OCI-M2 (cell line): ENCODE data around the gene CSRP1.
"Not testable (repeated sequence)": the region's sequence is repeated elsewhere in the genome, so short reads cannot be mapped to it uniquely, and the experiment has no call there.

Source experiments
- DNase-seq: peaks from one replicate; lab custom pipeline; 2025; ENCODE audit not compliant: unreplicated experiment; lab: John Stamatoyannopoulos, UW

CSRP1 gene

GRCh38 chr1:201506557-201507359 is at the start of gene CSRP1:
Gene CSRP1 (minus strand): TSS chr1:201507123. CDS start chr1:201496303, 10,820 bp downstream.
- DNase-seq, result no peak

DNA sequence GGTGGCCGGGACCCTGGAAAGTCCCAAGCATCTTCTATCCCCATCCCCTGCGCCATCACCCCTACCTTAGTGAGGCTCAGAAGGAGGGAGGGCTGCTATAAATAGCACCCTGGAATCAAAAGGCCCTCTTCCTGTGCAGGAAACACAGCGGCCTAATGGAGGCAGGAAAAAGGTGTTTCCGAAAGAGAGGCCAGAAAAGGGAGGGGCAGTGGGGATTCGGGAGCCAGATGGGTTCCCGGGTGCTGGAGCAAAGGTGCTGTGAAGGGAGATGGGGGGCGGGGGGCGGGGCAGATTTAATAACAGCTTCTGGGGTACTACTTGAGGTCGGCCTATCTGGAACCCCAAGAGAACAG is 48.6 kb upstream of the CSRP1 start:
- DNase-seq, result no peak

DNA sequence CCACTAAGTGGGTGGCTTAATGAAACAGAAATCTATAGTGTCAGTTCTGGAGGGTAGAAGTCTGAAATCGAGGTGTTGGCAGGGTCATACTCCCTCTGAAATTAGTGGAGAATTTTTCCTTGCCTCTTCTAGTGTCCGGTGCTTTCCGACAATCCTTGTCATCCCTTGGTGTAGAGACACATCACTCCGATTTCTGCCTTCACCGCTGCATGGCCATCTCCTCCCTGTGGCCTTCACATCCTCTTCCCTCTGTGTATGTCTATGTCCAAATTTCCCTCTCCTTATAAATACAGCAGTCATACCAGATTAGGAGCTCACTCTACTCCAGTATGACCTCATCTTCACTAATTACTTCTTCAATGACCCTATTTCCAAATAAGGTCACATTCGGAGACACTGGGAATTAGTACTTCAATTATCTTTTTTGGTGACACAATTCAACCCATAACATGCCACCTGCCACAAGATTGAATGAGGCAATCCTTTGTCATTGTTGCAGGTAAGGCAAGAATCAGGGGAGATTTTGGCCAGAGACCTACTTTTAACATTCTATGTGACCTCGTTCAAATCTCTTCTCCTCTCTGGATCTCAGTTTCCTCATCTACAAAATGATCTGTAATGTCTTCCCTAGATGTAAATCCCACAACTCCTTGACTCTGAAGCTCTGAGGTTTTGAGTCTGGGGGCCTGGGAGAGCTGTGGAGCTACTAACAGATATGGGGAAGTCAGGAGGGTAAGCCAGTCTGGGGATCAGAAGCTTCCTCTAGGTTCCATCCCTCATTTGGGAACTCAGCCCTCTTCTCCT is 48.1 kb upstream of the CSRP1 start:
- DNase-seq, result no peak

- no peak for DNase-seq
These were observed 47.3 kb upstream of the CSRP1 start for GRCh38 chr1:201554190-201554600.

DNA sequence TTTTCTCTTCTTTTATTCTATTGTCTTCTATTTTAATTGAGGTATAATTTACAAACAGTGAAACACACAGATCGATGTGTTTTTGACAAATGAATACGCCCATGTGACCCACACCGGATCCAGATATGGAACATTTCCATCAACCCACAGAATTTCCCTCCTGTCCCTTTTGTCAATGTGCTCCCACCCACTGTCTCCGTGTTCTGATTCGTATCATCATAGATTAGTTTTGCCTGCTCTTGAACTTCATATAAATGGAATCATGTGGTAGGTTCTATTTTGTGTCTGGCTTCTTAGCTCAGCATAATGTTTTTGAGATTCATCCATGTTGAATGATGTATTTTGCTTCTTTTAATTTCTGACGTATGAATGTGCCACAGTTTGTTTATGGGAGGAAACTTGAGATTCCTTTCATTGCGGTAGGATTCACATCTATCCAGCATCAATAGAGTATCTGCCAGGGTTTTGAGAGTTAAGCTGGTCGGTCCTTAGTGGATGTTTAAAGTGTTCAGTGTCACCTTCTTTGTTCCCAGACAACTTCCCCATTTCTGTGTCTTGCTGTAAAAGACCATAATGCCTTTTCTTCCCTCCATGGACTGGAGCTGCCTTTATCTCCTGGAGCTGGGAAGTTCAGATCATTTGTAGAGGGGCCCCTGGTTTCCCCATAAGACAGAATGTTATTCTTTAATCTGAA is 46.7 kb upstream of the CSRP1 start:
- no peak for DNase-seq

DNA sequence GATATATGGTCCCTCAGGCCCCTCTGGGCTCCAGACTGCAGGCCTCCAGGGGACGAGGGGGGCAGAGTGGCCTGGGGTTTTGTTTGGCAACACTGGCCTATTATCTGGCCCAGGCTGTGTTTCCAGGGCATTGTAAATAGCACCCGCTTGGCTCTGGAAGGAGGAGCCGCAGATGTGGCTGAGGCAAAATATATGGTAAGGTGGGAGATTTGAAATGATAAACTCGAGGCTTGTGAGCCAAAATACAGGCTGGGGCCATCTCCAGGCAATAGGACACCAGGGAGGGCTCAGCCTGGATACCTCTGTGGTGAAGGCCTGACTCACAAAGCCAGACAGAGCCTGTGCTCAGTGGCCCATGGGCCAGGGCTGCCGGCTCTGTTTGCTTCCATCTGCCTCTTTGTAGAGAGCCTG is 46.0 kb upstream of the CSRP1 start:
- no peak for DNase-seq

DNA sequence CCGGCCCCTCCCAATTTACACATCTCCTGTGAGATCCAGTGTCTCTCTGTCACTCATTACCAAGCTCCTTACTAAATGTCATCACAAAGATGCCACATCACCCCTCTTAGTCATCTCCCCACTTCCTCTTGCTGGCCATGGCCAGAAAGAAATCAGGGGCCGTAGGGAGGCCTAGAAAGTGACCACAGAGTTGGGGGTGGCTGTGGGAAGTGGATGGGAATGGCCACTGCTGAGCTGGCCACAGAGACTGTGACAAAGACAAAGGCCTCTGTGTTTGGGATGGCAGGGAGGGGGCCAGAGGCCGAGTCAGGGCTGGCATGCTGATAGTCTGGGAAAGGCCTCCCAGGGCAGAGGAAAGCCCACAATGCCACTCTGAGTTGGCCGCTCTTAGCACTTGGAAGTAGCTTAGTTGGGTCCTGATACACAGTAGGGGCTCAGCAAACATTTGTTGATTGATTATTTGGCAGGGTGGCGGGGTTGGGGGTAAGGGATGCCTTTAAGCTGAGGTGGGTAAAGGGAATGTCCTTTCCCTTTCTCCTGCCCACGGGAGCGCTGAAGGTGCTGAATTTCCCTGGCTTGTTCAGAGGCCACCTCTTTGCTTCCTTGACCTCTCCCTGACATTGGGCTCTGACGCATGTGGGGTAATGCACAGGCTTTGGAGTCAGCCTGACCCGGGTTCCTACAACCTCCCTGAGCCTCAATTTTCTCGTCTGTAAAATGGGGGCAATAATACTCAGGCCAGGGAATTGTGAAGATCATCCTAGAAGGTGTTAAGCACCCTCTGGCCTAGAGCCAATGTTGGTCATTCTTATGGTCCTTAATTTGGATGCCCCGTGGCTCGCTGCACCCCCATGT is 45.2 kb upstream of the CSRP1 start:
- DNase-seq, result no peak

- no peak for DNase-seq
These were observed 44.2 kb upstream of the CSRP1 start for GRCh38 chr1:201551096-201551495.

DNA sequence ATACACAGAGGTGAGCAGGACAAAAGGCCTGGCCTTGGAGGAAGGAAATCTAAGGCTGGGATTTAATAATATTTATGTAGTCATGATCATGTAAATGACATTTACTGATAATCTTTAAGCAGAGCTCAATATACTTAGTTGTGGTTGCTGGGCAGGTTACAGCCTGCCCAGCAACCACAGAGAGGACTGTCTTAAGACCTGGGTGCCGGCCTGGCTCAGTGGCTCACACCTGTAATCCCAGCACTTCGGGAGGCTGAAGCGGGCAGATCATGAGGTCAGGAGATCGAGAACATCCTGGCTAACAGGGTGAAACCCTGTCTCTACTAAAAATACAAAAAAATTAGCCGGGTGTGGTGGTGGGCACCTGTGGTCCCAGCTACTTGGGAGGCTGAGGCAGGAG is 42.6 kb upstream of the CSRP1 start:
- DNase-seq, result not testable (repeated sequence)

DNA sequence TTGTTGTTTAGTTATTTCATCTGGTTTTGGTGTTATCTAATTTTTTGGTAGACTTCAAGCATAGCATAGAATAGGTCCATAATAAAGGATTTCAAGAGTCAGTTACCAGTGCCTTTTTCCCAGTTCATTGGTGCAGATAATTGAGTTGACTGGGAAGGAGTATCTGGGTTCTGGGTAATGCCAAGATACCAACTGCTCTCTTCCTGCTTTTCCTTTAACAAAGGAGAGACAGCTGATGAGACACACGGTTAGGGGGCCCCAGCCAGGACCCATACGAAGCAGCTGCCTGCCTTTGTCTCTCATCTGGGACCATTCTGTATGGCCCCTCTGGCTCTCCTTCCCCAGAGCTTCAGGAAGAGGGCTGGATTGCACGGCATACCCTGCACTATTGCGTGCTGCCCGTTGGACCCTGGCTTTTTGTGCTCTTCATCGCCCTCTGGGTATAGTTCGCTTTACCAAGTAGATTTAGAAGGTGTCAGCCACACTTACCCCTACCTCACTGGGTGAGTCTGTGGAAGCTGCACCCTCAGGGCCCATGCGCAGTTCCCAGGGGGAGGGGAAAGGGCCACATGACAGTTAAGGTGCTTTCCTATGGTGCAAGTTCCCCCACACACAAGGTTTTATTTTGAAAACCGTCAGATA is 39.0 kb upstream of the CSRP1 start:
- no peak for DNase-seq

GRCh38 chr1:201544710-201545109 is 37.8 kb upstream of the CSRP1 start:
- DNase-seq, result no peak

DNA sequence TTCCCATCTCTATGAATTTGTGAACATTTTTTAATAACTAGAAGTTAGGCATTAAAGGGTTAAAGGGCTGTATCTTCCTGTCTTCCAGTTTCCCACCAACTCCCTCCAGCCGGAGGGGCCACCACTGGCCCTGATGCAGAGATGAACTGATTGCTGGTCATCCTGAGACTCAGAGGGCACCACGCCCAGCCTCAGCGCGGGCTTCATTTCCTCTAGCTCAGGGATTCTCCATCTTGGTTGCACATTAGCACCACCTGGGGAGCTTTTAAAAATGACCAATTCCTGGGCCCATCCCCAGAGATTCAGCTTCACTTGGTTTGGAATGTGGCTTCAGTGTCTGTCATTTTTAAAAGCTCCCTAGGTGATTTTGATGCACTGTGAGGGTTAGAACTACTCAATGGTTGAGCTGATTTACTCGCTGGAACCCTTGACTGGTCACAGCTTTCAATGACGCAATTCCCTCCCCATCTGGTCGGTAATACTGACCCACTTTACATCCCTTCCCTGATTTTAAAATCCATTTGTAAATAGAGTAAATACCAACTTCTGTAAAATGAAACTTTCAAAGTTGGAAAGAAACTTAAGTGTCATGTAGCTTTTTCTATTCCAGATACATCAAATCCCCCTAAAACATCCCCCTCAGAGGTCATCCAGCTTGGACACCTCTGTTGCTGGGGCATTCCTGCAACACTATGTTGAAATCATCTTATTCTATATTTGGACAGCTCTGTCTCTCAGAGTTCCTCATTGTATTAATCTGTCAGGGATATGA is 37.1 kb upstream of the CSRP1 start:
- no peak for DNase-seq

- DNase-seq, result no peak
These were observed 35.5 kb upstream of the CSRP1 start for GRCh38 chr1:201542309-201543035.

DNA sequence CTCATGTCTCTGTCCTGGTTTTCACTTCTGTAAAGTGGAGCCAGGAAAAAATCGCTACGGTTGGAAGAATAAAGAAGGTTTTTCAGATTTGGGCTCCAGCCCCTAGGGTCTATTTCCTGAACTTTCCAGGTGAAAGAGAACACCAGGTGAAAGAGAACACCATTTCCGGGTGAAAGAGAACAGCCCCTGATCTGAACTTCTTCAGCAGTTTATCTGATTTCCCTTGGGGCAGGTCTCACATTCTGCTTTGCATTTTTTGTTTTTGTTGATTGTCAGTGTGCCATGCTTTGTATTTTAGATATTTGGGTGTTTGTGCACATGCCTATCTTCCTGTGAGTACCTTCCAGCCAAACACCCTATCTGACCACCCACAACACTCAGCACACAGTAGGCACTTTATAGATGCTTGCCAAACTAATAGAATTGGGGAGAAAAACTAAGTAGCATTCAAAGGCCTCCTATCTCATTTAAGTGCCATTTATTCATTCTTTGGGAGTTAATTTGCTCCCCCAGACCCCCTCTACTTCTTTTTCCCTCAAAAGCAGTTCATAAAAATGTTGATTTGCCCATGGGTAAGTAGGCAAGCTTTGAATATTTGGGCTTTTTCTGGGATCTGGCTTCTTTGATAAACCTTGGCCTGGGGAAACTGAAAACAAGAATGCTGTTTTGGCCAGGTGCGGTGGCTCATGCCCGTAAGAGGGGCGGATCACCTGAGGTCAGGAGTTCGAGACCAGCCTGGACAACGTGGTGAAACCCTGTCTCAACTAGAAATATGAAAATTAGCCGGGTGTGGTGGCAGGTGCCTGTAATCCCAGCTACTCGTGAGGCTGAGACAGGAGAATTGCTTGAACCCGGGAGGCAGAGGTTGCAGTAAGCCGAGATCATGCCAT is 34.2 kb upstream of the CSRP1 start:
- no peak for DNase-seq

- no peak for DNase-seq
These were observed 32.9 kb upstream of the CSRP1 start for GRCh38 chr1:201539561-201540431.

DNA sequence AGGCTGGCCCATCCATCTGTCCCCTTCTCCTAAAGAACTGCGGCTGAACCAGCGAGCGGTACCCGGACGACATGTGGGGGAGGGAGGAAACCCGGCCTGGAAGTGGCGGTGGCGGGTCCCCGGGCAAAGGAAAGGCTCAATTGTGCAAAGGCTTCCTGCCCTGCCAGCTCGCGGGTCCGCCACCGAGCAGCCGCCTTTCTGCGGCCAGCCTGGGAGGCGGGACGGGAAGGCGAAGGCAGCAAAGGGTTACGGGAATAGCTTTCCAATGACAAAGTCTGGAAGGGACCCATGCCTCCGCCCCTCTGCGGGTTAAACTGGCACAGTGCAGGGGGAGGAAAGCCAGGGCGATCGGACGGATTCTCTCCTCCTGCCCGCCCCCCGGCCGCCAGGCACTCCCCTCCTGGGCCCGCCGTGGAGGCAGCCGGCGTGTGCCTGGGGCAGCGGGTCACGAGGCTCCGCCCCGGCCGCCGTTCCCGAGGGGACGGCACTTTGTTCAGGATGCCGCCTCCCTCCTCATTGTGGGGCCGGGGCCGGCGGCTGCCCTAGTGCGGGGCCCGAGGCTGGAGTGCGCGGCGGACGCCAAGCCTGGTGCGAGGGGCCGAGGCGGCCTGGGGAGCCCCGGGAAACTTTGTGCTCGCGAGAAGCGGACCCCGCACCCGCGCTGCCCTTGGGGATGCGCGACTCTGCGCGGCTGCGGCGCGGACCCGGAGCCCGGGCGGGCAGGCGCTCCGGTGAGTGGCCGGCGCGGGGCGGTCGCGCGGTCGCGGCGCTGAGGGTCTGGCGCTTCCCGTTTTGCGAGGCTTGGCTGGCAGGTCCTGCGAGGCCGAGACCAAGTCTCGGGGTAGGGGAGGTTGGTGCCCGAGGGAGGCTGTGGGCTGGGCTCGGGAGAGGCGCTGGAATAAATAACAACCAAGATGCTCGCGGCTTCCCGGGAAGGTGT is 32.0 kb upstream of the CSRP1 start, which contains the start of gene NAV1:
Gene NAV1, plus strand, starts transcription at position 516 of the 940 bp plus-strand sequence. CDS start 83,758 bp downstream, outside the sequence.
- DNase-seq, result no peak
